ENCODE data around the gene ROR2. TPM values are rescaled to one million over a fixed set of nuclear protein-coding genes. Genes with fewer than 3 reads are reported as not detected.

The ROR2 gene
- total RNA-seq, 1 experiment from 2014 or later: 0.68 TPM

- H3K4me1 Mint-ChIP-seq (ENCODE audit: low read depth, unreplicated experiment): no peaks in the 10 kb centered on the region
- no peaks in the 10 kb centered on the region for H3K9me3 Mint-ChIP-seq (ENCODE audit: unreplicated experiment)
- TF ChIP-seq CTCF (IDR thresholded peaks at IDR 0.05; ENCODE audit: insufficient read depth in 1 of 2, low read depth in 1 of 2, low read length in 1 of 2, severe bottlenecking in 1 of 2, unreplicated experiment in 1 of 2): no peak
- no peaks in the 10 kb centered on the region for H3K36me3 ChIP-seq (ENCODE audit: control insufficient read depth, insufficient read depth, low read length)
- H3K4me1 ChIP-seq: no peaks in the 10 kb centered on the region
- no TSS peak for BruUV-seq (replicated peaks)
- H3K27me3 Mint-ChIP-seq (ENCODE audit: insufficient read depth, unreplicated experiment): no peaks in the 10 kb centered on the region
- H3K4me3 Mint-ChIP-seq (ENCODE audit: unreplicated experiment): no peak overlapping the region
- ChIA-PET POLR2A (no interaction called here), CTCF (no interaction called here)
- H3K9me3 ChIP-seq: no peaks in the 10 kb centered on the region
- intact Hi-C loops (cut with micrococcal nuclease; ENCODE audit: unreplicated experiment): no loop called here
- no peaks in the 10 kb centered on the region for H3K36me3 Mint-ChIP-seq (ENCODE audit: insufficient read depth, unreplicated experiment)
- H3K27ac Mint-ChIP-seq (ENCODE audit: unreplicated experiment): no peak overlapping the region
- no peak overlapping the region for H3K4me3 ChIP-seq (ENCODE audit: low read depth, low read length)
- no peaks in the 10 kb centered on the region for H3K27me3 ChIP-seq (replicated peaks; ENCODE audit: control insufficient read depth, insufficient read depth, low read length)
- DNase-seq: no peak
Measured at GRCh38 chr9:91923145-91923544, 26.9 kb downstream of the ROR2 start.

- CTCF ChIA-PET: no interaction called here
- H3K4me1 ChIP-seq: no peaks in the 10 kb centered on the region
- intact Hi-C loops (cut with micrococcal nuclease; ENCODE audit: unreplicated experiment): no loop called here
- BruUV-seq (replicated peaks): no TSS peak
- POLR2A ChIA-PET: no interaction called here
- no peak for TF ChIP-seq CTCF (IDR thresholded peaks at IDR 0.05; ENCODE audit: insufficient read depth in 1 of 2, low read depth in 1 of 2, low read length in 1 of 2, severe bottlenecking in 1 of 2, unreplicated experiment in 1 of 2)
- H3K9me3 ChIP-seq: no peaks in the 10 kb centered on the region
- H3K36me3 Mint-ChIP-seq (ENCODE audit: insufficient read depth, unreplicated experiment): no peaks in the 10 kb centered on the region
- H3K4me1 Mint-ChIP-seq (ENCODE audit: low read depth, unreplicated experiment): no peaks in the 10 kb centered on the region
- no peak overlapping the region for H3K4me3 Mint-ChIP-seq (ENCODE audit: unreplicated experiment)
- no peaks in the 10 kb centered on the region for H3K27me3 ChIP-seq (replicated peaks; ENCODE audit: control insufficient read depth, insufficient read depth, low read length)
- H3K4me3 ChIP-seq (ENCODE audit: low read depth, low read length): no peak overlapping the region
- H3K9me3 Mint-ChIP-seq (ENCODE audit: unreplicated experiment): no peaks in the 10 kb centered on the region
- H3K36me3 ChIP-seq (ENCODE audit: control insufficient read depth, insufficient read depth, low read length): no peaks in the 10 kb centered on the region
- no peaks in the 10 kb centered on the region for H3K27me3 Mint-ChIP-seq (ENCODE audit: insufficient read depth, unreplicated experiment)
- DNase-seq: no peak
- H3K27ac Mint-ChIP-seq (ENCODE audit: unreplicated experiment): no peak overlapping the region
Measured at GRCh38 chr9:91921371-91921770, 28.7 kb downstream of the ROR2 start.

GRCh38 chr9:91920630-91921350 is 29.2 kb downstream of the ROR2 start:
- intact Hi-C loops (cut with micrococcal nuclease; ENCODE audit: unreplicated experiment): no loop called here
- Mint-ChIP-seq H3K27ac (ENCODE audit: unreplicated experiment) (no peak overlapping the region), H3K27me3 (ENCODE audit: insufficient read depth, unreplicated experiment) (no peaks in the 10 kb centered on the region), H3K4me3 (ENCODE audit: unreplicated experiment) (no peak overlapping the region), H3K4me1 (ENCODE audit: low read depth, unreplicated experiment) (no peaks in the 10 kb centered on the region), H3K9me3 (ENCODE audit: unreplicated experiment) (no peaks in the 10 kb centered on the region), H3K36me3 (ENCODE audit: insufficient read depth, unreplicated experiment) (no peaks in the 10 kb centered on the region)
- H3K36me3 ChIP-seq (ENCODE audit: control insufficient read depth, insufficient read depth, low read length): no peaks in the 10 kb centered on the region
- H3K9me3 ChIP-seq: no peaks in the 10 kb centered on the region
- H3K27me3 ChIP-seq (replicated peaks; ENCODE audit: control insufficient read depth, insufficient read depth, low read length): no peaks in the 10 kb centered on the region
- no TSS peak for BruUV-seq (replicated peaks)
- no peak for DNase-seq
- TF ChIP-seq CTCF (IDR thresholded peaks at IDR 0.05; ENCODE audit: insufficient read depth in 1 of 2, low read depth in 1 of 2, low read length in 1 of 2, severe bottlenecking in 1 of 2, unreplicated experiment in 1 of 2): no peak
- ChIA-PET POLR2A (no interaction called here), CTCF (no interaction called here)
- H3K4me3 ChIP-seq (ENCODE audit: low read depth, low read length): no peak overlapping the region
- H3K4me1 ChIP-seq: no peaks in the 10 kb centered on the region
